Naive thymus-derived CD8-positive, alpha-beta T cell (primary cell): ENCODE results near the gene STAT5B. TPM values are rescaled to one million over a fixed set of nuclear protein-coding genes. Genes with fewer than 3 reads are reported as not detected.
A peak's percentile ranks its signal among the peaks of the same experiment; 100 is the strongest.
"Not testable (repeated sequence)": the region's sequence is repeated elsewhere in the genome, so short reads cannot be mapped to it uniquely, and the experiment has no call there.

Experiments
- ATAC-seq, 2 donors: fragments of 150-1000 bp; cut with Tn5 transposase in 1 of 2; sonication (Bioruptor Pico), chemical (Tn5 transposase) in 1 of 2; 1 replicate in 1 of 2; 2 replicates in 1 of 2; pipeline ENCODE4 v1.10.0; 2021; ENCODE audit warnings: mild to moderate bottlenecking in 2 of 2, moderate library complexity in 2 of 2
- POLR2A ChIA-PET: fragments of 350-600 bp; sonication (Branson Sonifier 250); formaldehyde crosslinking; loops from one replicate; lab custom pipeline; 2021; ENCODE audit warnings: antibody characterized with exemption; lab: Charles Lee
- DNase-seq, 10 donors: peaks; one replicate each; pipeline versions ENCODE4 v3.0.0 to v3.0.0-alpha.2; 2020 to 2022
- H3K27ac Mint-ChIP-seq, 10 donors: one replicate each; pipeline ENCODE4 v1.8.0; 2020 to 2022; ENCODE audit warnings: mild to moderate bottlenecking in 10 of 10, mixed read lengths in 10 of 10, moderate library complexity in 4 of 10, inconsistent platforms in 1 of 10
- H3K27me3 Mint-ChIP-seq, 5 donors: one replicate each; pipeline ENCODE4 v1.8.0; 2021 to 2022; ENCODE audit warnings: mixed read lengths in 5 of 5
- H3K36me3 Mint-ChIP-seq, 3 donors: one replicate each; pipeline ENCODE4 v1.8.0; 2020 to 2022; ENCODE audit warnings: mixed read lengths in 3 of 3, mild to moderate bottlenecking in 2 of 3, inconsistent platforms in 1 of 3
- H3K4me1 Mint-ChIP-seq, 4 donors: one replicate each; pipeline ENCODE4 v1.8.0; 2021 to 2022; ENCODE audit warnings: mixed read lengths in 4 of 4
- H3K4me3 Mint-ChIP-seq, 10 donors: one replicate each; pipeline ENCODE4 v1.8.0; 2020 to 2022; ENCODE audit warnings: mild to moderate bottlenecking in 10 of 10, mixed read lengths in 10 of 10, moderate library complexity in 6 of 10, inconsistent platforms in 1 of 10
- H3K9me3 Mint-ChIP-seq, 9 donors: one replicate each; pipeline ENCODE4 v1.8.0; 2020 to 2022; ENCODE audit warnings: mixed read lengths in 9 of 9, mild to moderate bottlenecking in 3 of 9, inconsistent platforms in 1 of 9, moderate library complexity in 1 of 9
- polyA plus RNA-seq, 3 donors: library from polyadenylated mRNA; unstranded; fragments of 300-500 nt; fragmentation: Illumina TruSeq; gene quantifications; one replicate each; pipeline ENCODE4 v1.2.3, GENCODE V29; 2021
- total RNA-seq, 8 experiments: library from RNA in 2 of 8; stranded (reverse) in 2 of 8; gene quantifications; one replicate each; pipeline ENCODE4 v1.2.3 and lab custom pipeline; 2021 to 2026

STAT5B gene
- 100 to 1,000 TPM; 137 to 149 TPM for total RNA-seq
- polyA plus RNA-seq: 10 to 100 TPM; 66.3 to 94.0 (median 82.8) TPM
- 272 to 492 (median 299) reads per million in 6 experiments for total RNA-seq (lab: John Stamatoyannopoulos, UW)

GRCh38 chr17:42276359-42276608 is at the start of gene STAT5B:
STAT5B (minus strand) TSS chr17:42276391; CDS start chr17:42232127, 44,264 bp downstream.
- Mint-ChIP-seq H3K4me1 (peaks cover 31 to 59% (median 52%) of the 10 kb centered on the region in 4 donors), H3K4me3 (peak within 1 kb of the TSS; percentile 86 to 100 (median 96)), H3K9me3 (no peaks in the 10 kb centered on the region), H3K27me3 (no peaks in the 10 kb centered on the region), H3K36me3 (no peaks in the 10 kb centered on the region), H3K27ac (peak within 1 kb of the TSS; percentile 94 to 98 (median 96))
- ATAC-seq (peak; percentile 53 to 57), DNase-seq (peak in 9 of 10 donors; percentile 51 to 83 (median 69))
- POLR2A ChIA-PET: interaction anchor here (1.4 to 6.7 kb wide), 6 partner anchors 10 to 258 kb away, joined by 3 to 142 read pairs (median 22); partner anchors contain the start of genes DNAJC7, GHDC and STAT5A

- POLR2A ChIA-PET: interaction anchor here (0.8 to 1.1 kb wide), 2 partner anchors 64 to 76 kb away, joined by 3 to 5 read pairs; partner anchors contain the start of gene STAT3
- DNase-seq (no peak), ATAC-seq (no peak)
- Mint-ChIP-seq H3K9me3 (no peaks in the 10 kb centered on the region), H3K4me1 (peaks cover 2 to 36% (median 31%) of the 10 kb centered on the region in 4 donors), H3K36me3 (peaks cover 0 to 86% (median 20%) of the 10 kb centered on the region in 3 donors), H3K4me3 (no peak overlapping the region), H3K27me3 (no peaks in the 10 kb centered on the region), H3K27ac (no peak overlapping the region)
Measured at GRCh38 chr17:42325026-42325425, 48.8 kb upstream of the STAT5B start.

- Mint-ChIP-seq H3K27ac (peak overlapping the region; percentile 35 to 94 (median 84)), H3K4me3 (no peak overlapping the region), H3K4me1 (peaks cover 8 to 49% (median 42%) of the 10 kb centered on the region in 4 donors), H3K36me3 (peaks cover 0 to 78% (median 14%) of the 10 kb centered on the region in 3 donors), H3K27me3 (no peaks in the 10 kb centered on the region), H3K9me3 (no peaks in the 10 kb centered on the region)
- DNase-seq (no peak), ATAC-seq (no peak)
- POLR2A ChIA-PET: interaction anchor here (0.9 to 3.6 kb wide), 6 partner anchors 12 to 83 kb away, joined by 3 to 30 read pairs (median 5); partner anchors contain the start of gene STAT3
Measured at GRCh38 chr17:42323268-42323773, 47.1 kb upstream of the STAT5B start.

- H3K36me3 Mint-ChIP-seq: peaks cover 0 to 78% (median 15%) of the 10 kb centered on the region in 3 donors
Measured at GRCh38 chr17:42322382-42323267, 46.4 kb upstream of the STAT5B start.

GRCh38 chr17:42321555-42321954 is 45.4 kb upstream of the STAT5B start:
- Mint-ChIP-seq H3K4me3 (peak overlapping the region in 1 of 10 donors; percentile 5), H3K4me1 (peaks cover 11 to 63% (median 55%) of the 10 kb centered on the region in 4 donors), H3K27ac (peak overlapping the region in 9 of 10 donors; percentile 29 to 91 (median 57)), H3K27me3 (no peaks in the 10 kb centered on the region), H3K9me3 (no peaks in the 10 kb centered on the region), H3K36me3 (peaks cover 0 to 77% (median 19%) of the 10 kb centered on the region in 3 donors)
- DNase-seq (no peak), ATAC-seq (no peak)
- POLR2A ChIA-PET: interaction anchor here (1.1 to 3.6 kb wide), 7 partner anchors 9 to 219 kb away, joined by 3 to 30 read pairs (median 4); no protein-coding TSS in a partner anchor

More at GRCh38 chr17:42322382-42323267, 46.4 kb upstream of the STAT5B start:
- H3K4me1 Mint-ChIP-seq: peaks cover 8 to 52% (median 44%) of the 10 kb centered on the region in 4 donors
- peak overlapping the region; percentile 19 to 94 (median 82) for H3K27ac Mint-ChIP-seq
- POLR2A ChIA-PET: interaction anchor here (0.6 to 3.6 kb wide), 8 partner anchors 10 to 285 kb away, joined by 3 to 30 read pairs (median 5); partner anchors contain the start of gene STAT3
- peak; percentile 90 to 98 (median 93) for DNase-seq
- H3K9me3 Mint-ChIP-seq: no peaks in the 10 kb centered on the region
- peak; percentile 94 to 96 for ATAC-seq
- H3K27me3 Mint-ChIP-seq: no peaks in the 10 kb centered on the region
- no peak overlapping the region for H3K4me3 Mint-ChIP-seq

- peak overlapping the region in 1 of 10 donors; percentile 65 for H3K4me3 Mint-ChIP-seq
- H3K27ac Mint-ChIP-seq: peak overlapping the region in 5 of 10 donors; percentile 27 to 89 (median 35)
- POLR2A ChIA-PET: interaction anchor here (0.7 to 7.8 kb wide), 7 partner anchors 9 to 294 kb away, joined by 3 to 62 read pairs (median 4); partner anchors contain the start of genes STAT3 and STAT5A
- not testable (repeated sequence) for H3K27me3 Mint-ChIP-seq, DNase-seq, H3K9me3 Mint-ChIP-seq, ATAC-seq
- peaks cover 28 to 86% (median 80%) of the 10 kb centered on the region in 4 donors for H3K4me1 Mint-ChIP-seq
- peaks cover 0 to 50% (median 19%) of the 10 kb centered on the region in 3 donors for H3K36me3 Mint-ChIP-seq
Measured at GRCh38 chr17:42317967-42318366, 41.8 kb upstream of the STAT5B start.

GRCh38 chr17:42317266-42317845 is 41.2 kb upstream of the STAT5B start:
- Mint-ChIP-seq H3K4me3 (peak overlapping the region in 5 of 10 donors; percentile 3 to 42 (median 27)), H3K9me3 (no peaks in the 10 kb centered on the region), H3K4me1 (peaks cover 29 to 84% (median 78%) of the 10 kb centered on the region in 4 donors), H3K27ac (peak overlapping the region; percentile 32 to 92 (median 80)), H3K36me3 (peaks cover 0 to 44% (median 16%) of the 10 kb centered on the region in 3 donors), H3K27me3 (no peaks in the 10 kb centered on the region)
- DNase-seq (no peak), ATAC-seq (no peak)
- POLR2A ChIA-PET: interaction anchor here (0.6 to 7.8 kb wide), 8 partner anchors 9 to 294 kb away, joined by 3 to 62 read pairs (median 4); partner anchors contain the start of genes STAT3 and STAT5A

GRCh38 chr17:42316755-42317154 is 40.6 kb upstream of the STAT5B start:
- Mint-ChIP-seq H3K4me3 (peak overlapping the region in 5 of 10 donors; percentile 11 to 57 (median 42)), H3K9me3 (no peaks in the 10 kb centered on the region), H3K27ac (peak overlapping the region; percentile 57 to 92 (median 76)), H3K36me3 (peaks cover 0 to 41% (median 10%) of the 10 kb centered on the region in 3 donors), H3K4me1 (peaks cover 29 to 82% (median 78%) of the 10 kb centered on the region in 4 donors), H3K27me3 (no peaks in the 10 kb centered on the region)
- no peak for ATAC-seq
- POLR2A ChIA-PET: interaction anchor here (0.6 to 7.8 kb wide), 5 partner anchors 28 to 215 kb away, joined by 3 to 62 read pairs (median 4); partner anchors contain the start of genes STAT3 and STAT5A
- DNase-seq: no peak

- H3K27me3 Mint-ChIP-seq: no peaks in the 10 kb centered on the region
- H3K4me3 Mint-ChIP-seq: peak overlapping the region; percentile 10 to 75 (median 71)
- POLR2A ChIA-PET: interaction anchor here (0.5 to 7.8 kb wide), 11 partner anchors 26 to 238 kb away, joined by 3 to 62 read pairs (median 5); partner anchors contain the start of genes STAT3, STAT5A and STAT5B
- H3K9me3 Mint-ChIP-seq: no peaks in the 10 kb centered on the region
- peak; percentile 29 to 52 for ATAC-seq
- peak overlapping the region; percentile 35 to 96 (median 88) for H3K27ac Mint-ChIP-seq
- peaks cover 33 to 84% (median 81%) of the 10 kb centered on the region in 4 donors for H3K4me1 Mint-ChIP-seq
- DNase-seq: peak in 9 of 10 donors; percentile 24 to 75 (median 34)
- H3K36me3 Mint-ChIP-seq: peaks cover 0 to 43% (median 13%) of the 10 kb centered on the region in 3 donors
Measured at GRCh38 chr17:42315402-42316156, 39.4 kb upstream of the STAT5B start.

GRCh38 chr17:42313773-42314566 is 37.8 kb upstream of the STAT5B start:
- no peaks in the 10 kb centered on the region for H3K9me3 Mint-ChIP-seq
- ATAC-seq: peak in 1 of 2 donors; percentile 20
- H3K4me1 Mint-ChIP-seq: peaks cover 32 to 81% (median 75%) of the 10 kb centered on the region in 4 donors
- H3K36me3 Mint-ChIP-seq: peaks cover 0 to 47% (median 13%) of the 10 kb centered on the region in 3 donors
- POLR2A ChIA-PET: interaction anchor here (0.5 to 7.8 kb wide), 19 partner anchors 8 to 297 kb away, joined by 3 to 62 read pairs (median 5); partner anchors contain the start of genes DNAJC7, GHDC, STAT3 and STAT5A
- H3K4me3 Mint-ChIP-seq: peak overlapping the region in 9 of 10 donors; percentile 40 to 86 (median 74)
- H3K27ac Mint-ChIP-seq: peak overlapping the region; percentile 84 to 93 (median 91)
- H3K27me3 Mint-ChIP-seq: no peaks in the 10 kb centered on the region
- peak in 5 of 10 donors; percentile 17 to 51 (median 30) for DNase-seq
